ENCODE measurements around the gene CLASP1. TPM values are rescaled to one million over a fixed set of nuclear protein-coding genes. Genes with fewer than 3 reads are reported as not detected.
"Not testable (repeated sequence)": the region's sequence is repeated elsewhere in the genome, so short reads cannot be mapped to it uniquely, and the experiment has no call there.

The CLASP1 gene
- total and polyA plus RNA-seq, 4 donors: 11.8 to 81.8 (median 40.3) TPM

GRCh38 chr2:121345101-121345500 lies 304.2 kb downstream of the CLASP1 start:
- H3K4me3 ChIP-seq (ENCODE audit: low read length in 2 of 2): no peak overlapping the region
- WGBS, 2 donors: 88 to 91% methylated on average over 6 of the region's 6 CpGs
- intact Hi-C loops (cut with DNase I): no loop called here
- peaks cover 8 to 12% of the 10 kb centered on the region in 2 donors for H3K36me3 ChIP-seq (ENCODE audit: control insufficient read depth in 1 of 2, insufficient read depth in 2 of 2, low read length in 1 of 2)
- H3K27ac ChIP-seq (ENCODE audit: low read depth in 1 of 2, low read length in 2 of 2): no peak overlapping the region
- no peaks in the 10 kb centered on the region for H3K9me3 ChIP-seq (ENCODE audit: control insufficient read depth, low read length)
- ATAC-seq (ENCODE audit: low FRiP score) (no peak), DNase-seq (no peak)
- H3K27me3 ChIP-seq (ENCODE audit: control insufficient read depth in 1 of 2, insufficient read depth in 2 of 2, low read length in 1 of 2): no peaks in the 10 kb centered on the region
- H3K4me1 ChIP-seq (ENCODE audit: control insufficient read depth in 1 of 2, insufficient read depth in 2 of 2, low read length in 2 of 2): no peaks in the 10 kb centered on the region

GRCh38 chr2:121343828-121344399 lies 305.3 kb downstream of the CLASP1 start:
- peaks cover 8 to 12% of the 10 kb centered on the region in 2 donors for H3K36me3 ChIP-seq (ENCODE audit: control insufficient read depth in 1 of 2, insufficient read depth in 2 of 2, low read length in 1 of 2)
- intact Hi-C loops (cut with DNase I); ATAC-seq (ENCODE audit: low FRiP score): not testable (repeated sequence)

GRCh38 chr2:121343191-121343590 lies 306.1 kb downstream of the CLASP1 start:
- H3K4me3 ChIP-seq (ENCODE audit: low read length in 2 of 2): no peak overlapping the region
- H3K9me3 ChIP-seq (ENCODE audit: control insufficient read depth, low read length): no peaks in the 10 kb centered on the region
- ATAC-seq (ENCODE audit: low FRiP score): no peak
- H3K27ac ChIP-seq (ENCODE audit: low read depth in 1 of 2, low read length in 2 of 2): no peak overlapping the region
- intact Hi-C loops (cut with DNase I): no loop called here
- no peaks in the 10 kb centered on the region for H3K27me3 ChIP-seq (ENCODE audit: control insufficient read depth in 1 of 2, insufficient read depth in 2 of 2, low read length in 1 of 2)
- DNase-seq: no peak
- WGBS, 2 donors: 96 to 97% methylated on average over 2 of the region's 2 CpGs
- H3K4me1 ChIP-seq (ENCODE audit: control insufficient read depth in 1 of 2, insufficient read depth in 2 of 2, low read length in 2 of 2): no peaks in the 10 kb centered on the region
- H3K36me3 ChIP-seq (ENCODE audit: control insufficient read depth in 1 of 2, insufficient read depth in 2 of 2, low read length in 1 of 2): peaks cover 8 to 9% of the 10 kb centered on the region in 2 donors

More at GRCh38 chr2:121343828-121344399, 305.3 kb downstream of the CLASP1 start:
- H3K4me3 ChIP-seq (ENCODE audit: low read length in 2 of 2); H3K4me1 ChIP-seq (ENCODE audit: control insufficient read depth in 1 of 2, insufficient read depth in 2 of 2, low read length in 2 of 2); H3K9me3 ChIP-seq (ENCODE audit: control insufficient read depth, low read length); H3K27ac ChIP-seq (ENCODE audit: low read depth in 1 of 2, low read length in 2 of 2); DNase-seq; H3K27me3 ChIP-seq (ENCODE audit: control insufficient read depth in 1 of 2, insufficient read depth in 2 of 2, low read length in 1 of 2): not testable (repeated sequence)
- 91 to 92% methylated on average over 12 of the region's 12 CpGs for WGBS, 2 donors

GRCh38 chr2:121342751-121343150 lies 306.5 kb downstream of the CLASP1 start:
- Histone ChIP-seq H3K4me1 (ENCODE audit: control insufficient read depth in 1 of 2, insufficient read depth in 2 of 2, low read length in 2 of 2) (no peaks in the 10 kb centered on the region), H3K4me3 (ENCODE audit: low read length in 2 of 2) (no peak overlapping the region), H3K27me3 (ENCODE audit: control insufficient read depth in 1 of 2, insufficient read depth in 2 of 2, low read length in 1 of 2) (no peaks in the 10 kb centered on the region), H3K27ac (ENCODE audit: low read depth in 1 of 2, low read length in 2 of 2) (no peak overlapping the region), H3K36me3 (ENCODE audit: control insufficient read depth in 1 of 2, insufficient read depth in 2 of 2, low read length in 1 of 2) (peaks cover 6 to 7% of the 10 kb centered on the region in 2 donors), H3K9me3 (ENCODE audit: control insufficient read depth, low read length) (no peaks in the 10 kb centered on the region)
- DNase-seq (no peak), ATAC-seq (ENCODE audit: low FRiP score) (no peak)
- intact Hi-C loops (cut with DNase I): no loop called here
- WGBS, 2 donors: 88 to 89% methylated on average over 5 of the region's 5 CpGs

GRCh38 chr2:121340926-121341325 lies 308.3 kb downstream of the CLASP1 start:
- intact Hi-C loops (cut with DNase I): no loop called here
- ATAC-seq (ENCODE audit: low FRiP score) (no peak), DNase-seq (no peak)
- WGBS, 2 donors: 80 to 87% methylated on average over 4 of the region's 4 CpGs
- no peak overlapping the region for H3K4me3 ChIP-seq (ENCODE audit: low read length in 2 of 2)
- no peaks in the 10 kb centered on the region for H3K27me3 ChIP-seq (ENCODE audit: control insufficient read depth in 1 of 2, insufficient read depth in 2 of 2, low read length in 1 of 2)
- H3K9me3 ChIP-seq (ENCODE audit: control insufficient read depth, low read length): no peaks in the 10 kb centered on the region
- H3K27ac ChIP-seq (ENCODE audit: low read depth in 1 of 2, low read length in 2 of 2): no peak overlapping the region
- H3K4me1 ChIP-seq (ENCODE audit: control insufficient read depth in 1 of 2, insufficient read depth in 2 of 2, low read length in 2 of 2): no peaks in the 10 kb centered on the region
- H3K36me3 ChIP-seq (ENCODE audit: control insufficient read depth in 1 of 2, insufficient read depth in 2 of 2, low read length in 1 of 2): peaks cover 4 to 5% of the 10 kb centered on the region in 2 donors

GRCh38 chr2:121338281-121338680 lies 311.0 kb downstream of the CLASP1 start:
- DNase-seq (no peak), ATAC-seq (ENCODE audit: low FRiP score) (no peak)
- Histone ChIP-seq H3K27me3 (ENCODE audit: control insufficient read depth in 1 of 2, insufficient read depth in 2 of 2, low read length in 1 of 2) (no peaks in the 10 kb centered on the region), H3K4me1 (ENCODE audit: control insufficient read depth in 1 of 2, insufficient read depth in 2 of 2, low read length in 2 of 2) (no peaks in the 10 kb centered on the region), H3K36me3 (ENCODE audit: control insufficient read depth in 1 of 2, insufficient read depth in 2 of 2, low read length in 1 of 2) (peaks cover 3 to 4% of the 10 kb centered on the region in 2 donors), H3K27ac (ENCODE audit: low read depth in 1 of 2, low read length in 2 of 2) (no peak overlapping the region), H3K9me3 (ENCODE audit: control insufficient read depth, low read length) (no peaks in the 10 kb centered on the region), H3K4me3 (ENCODE audit: low read length in 2 of 2) (no peak overlapping the region)
- 80 to 81% methylated on average over 20 of the region's 20 CpGs for WGBS, 2 donors
- intact Hi-C loops (cut with DNase I): no loop called here

GRCh38 chr2:121336528-121337294 lies 312.6 kb downstream of the CLASP1 start:
- Histone ChIP-seq H3K27me3 (ENCODE audit: control insufficient read depth in 1 of 2, insufficient read depth in 2 of 2, low read length in 1 of 2) (no peaks in the 10 kb centered on the region), H3K4me3 (ENCODE audit: low read length in 2 of 2) (no peak overlapping the region), H3K27ac (ENCODE audit: low read depth in 1 of 2, low read length in 2 of 2) (no peak overlapping the region), H3K4me1 (ENCODE audit: control insufficient read depth in 1 of 2, insufficient read depth in 2 of 2, low read length in 2 of 2) (no peaks in the 10 kb centered on the region), H3K36me3 (ENCODE audit: control insufficient read depth in 1 of 2, insufficient read depth in 2 of 2, low read length in 1 of 2) (peaks cover 3 to 4% of the 10 kb centered on the region in 2 donors), H3K9me3 (ENCODE audit: control insufficient read depth, low read length) (no peaks in the 10 kb centered on the region)
- no peak for DNase-seq
- intact Hi-C loops (cut with DNase I): no loop called here
- ATAC-seq (ENCODE audit: low FRiP score): no peak
- whole genome bisulfite sequencing, 2 donors: 87 to 89% methylated on average over 18 of the region's 18 CpGs

- no peaks in the 10 kb centered on the region for H3K9me3 ChIP-seq (ENCODE audit: control insufficient read depth, low read length)
- H3K36me3 ChIP-seq (ENCODE audit: control insufficient read depth in 1 of 2, insufficient read depth in 2 of 2, low read length in 1 of 2): peaks cover 2 to 3% of the 10 kb centered on the region in 2 donors
- H3K4me1 ChIP-seq (ENCODE audit: control insufficient read depth in 1 of 2, insufficient read depth in 2 of 2, low read length in 2 of 2): no peaks in the 10 kb centered on the region
- H3K27me3 ChIP-seq (ENCODE audit: control insufficient read depth in 1 of 2, insufficient read depth in 2 of 2, low read length in 1 of 2): no peaks in the 10 kb centered on the region
- 56 to 60% methylated on average over 21 to 22 of the region's 22 CpGs for WGBS, 2 donors
- intact Hi-C loops (cut with DNase I): no loop called here
- no peak for DNase-seq
- no peak overlapping the region for H3K27ac ChIP-seq (ENCODE audit: low read depth in 1 of 2, low read length in 2 of 2)
- ATAC-seq (ENCODE audit: low FRiP score): no peak
- H3K4me3 ChIP-seq (ENCODE audit: low read length in 2 of 2): no peak overlapping the region
These were observed 313.7 kb downstream of the CLASP1 start for GRCh38 chr2:121335294-121336290.

Measured in aorta (tissue), 5 donors.